GM21737 (cell line): ENCODE measurements around the gene L2HGDH.
A peak's percentile ranks its signal among the peaks of the same experiment; 100 is the strongest.

ENCODE experiments used
- ATAC-seq: cut with Tn5 transposase; IDR thresholded peaks from one replicate; pipeline ENCODE4 v1.9.1; 2021; ENCODE audit warnings: mild to moderate bottlenecking, moderate library complexity; ENCODE audit not compliant: unreplicated experiment

The L2HGDH gene

DNA sequence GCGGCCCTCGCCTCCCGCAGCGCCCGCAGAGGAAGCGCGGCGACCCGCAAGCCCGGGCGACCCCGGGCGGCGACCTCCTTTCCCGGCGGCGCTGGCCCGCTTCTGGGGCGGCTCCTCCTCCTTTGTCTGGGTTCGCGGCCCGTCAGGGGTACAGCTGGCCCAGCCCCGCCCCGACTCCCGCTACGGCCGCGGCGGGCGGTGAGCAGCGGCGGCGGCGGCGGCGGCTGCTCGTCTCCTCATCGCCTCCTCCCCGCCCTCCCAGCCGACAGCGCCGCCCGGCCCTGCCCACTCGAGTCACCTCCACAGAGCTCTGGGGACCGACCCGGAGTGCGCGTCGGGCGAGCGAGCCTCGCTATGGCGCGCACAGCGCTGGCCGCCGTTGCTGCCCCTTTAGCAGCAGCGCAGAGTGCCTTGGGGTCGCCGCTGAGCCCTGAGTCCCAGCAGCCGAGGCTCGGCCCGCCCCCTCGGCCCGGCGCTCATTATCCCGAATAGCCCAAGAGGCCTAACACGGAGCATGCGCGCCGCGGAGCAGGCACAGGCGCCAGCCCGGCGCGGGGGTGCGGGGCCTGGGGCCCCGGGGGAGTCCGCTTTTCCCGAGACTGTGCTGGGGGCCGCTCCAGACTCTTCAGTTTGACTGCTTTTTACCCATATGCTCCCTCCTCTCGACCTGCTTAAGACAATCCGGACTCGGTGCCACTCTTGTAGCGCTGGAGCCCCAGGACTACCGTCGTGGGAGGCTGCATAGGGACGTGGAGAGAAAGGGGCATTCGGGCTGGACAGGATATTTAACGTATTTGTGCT, 80.4 kb downstream of the L2HGDH start, which contains the start of gene SOS2:
Gene SOS2 (minus strand): TSS at position 104 of the 801 bp plus-strand sequence. CDS start 295 bp downstream, outside the sequence.
- peak; percentile 81 for ATAC-seq

GRCh38 chr14:50230701-50231474, 81.1 kb downstream of the L2HGDH start:
- ATAC-seq = peak; percentile 36

- ATAC-seq = no peak
Measured at GRCh38 chr14:50230401-50230700, 81.7 kb downstream of the L2HGDH start.

GRCh38 chr14:50229681-50230080, 82.3 kb downstream of the L2HGDH start:
- ATAC-seq = no peak

- no peak for ATAC-seq
Measured at GRCh38 chr14:50228313-50228712, 83.7 kb downstream of the L2HGDH start.

DNA sequence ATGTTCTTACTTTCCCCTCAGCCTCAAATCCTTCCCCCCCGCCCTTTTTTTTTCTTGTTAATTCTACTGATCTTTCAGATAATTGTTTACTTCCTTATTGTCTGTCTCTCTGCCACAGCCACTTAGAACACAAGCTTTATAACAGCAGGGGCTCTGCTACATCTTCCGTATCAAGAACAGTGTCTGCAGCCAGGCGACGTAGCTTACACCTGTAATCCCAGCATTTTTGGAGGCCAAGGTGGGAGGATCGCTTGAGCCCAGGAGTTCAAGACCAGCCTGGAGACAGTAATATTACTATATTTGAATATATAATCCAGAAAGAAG, 86.1 kb downstream of the L2HGDH start:
- no peak for ATAC-seq

DNA sequence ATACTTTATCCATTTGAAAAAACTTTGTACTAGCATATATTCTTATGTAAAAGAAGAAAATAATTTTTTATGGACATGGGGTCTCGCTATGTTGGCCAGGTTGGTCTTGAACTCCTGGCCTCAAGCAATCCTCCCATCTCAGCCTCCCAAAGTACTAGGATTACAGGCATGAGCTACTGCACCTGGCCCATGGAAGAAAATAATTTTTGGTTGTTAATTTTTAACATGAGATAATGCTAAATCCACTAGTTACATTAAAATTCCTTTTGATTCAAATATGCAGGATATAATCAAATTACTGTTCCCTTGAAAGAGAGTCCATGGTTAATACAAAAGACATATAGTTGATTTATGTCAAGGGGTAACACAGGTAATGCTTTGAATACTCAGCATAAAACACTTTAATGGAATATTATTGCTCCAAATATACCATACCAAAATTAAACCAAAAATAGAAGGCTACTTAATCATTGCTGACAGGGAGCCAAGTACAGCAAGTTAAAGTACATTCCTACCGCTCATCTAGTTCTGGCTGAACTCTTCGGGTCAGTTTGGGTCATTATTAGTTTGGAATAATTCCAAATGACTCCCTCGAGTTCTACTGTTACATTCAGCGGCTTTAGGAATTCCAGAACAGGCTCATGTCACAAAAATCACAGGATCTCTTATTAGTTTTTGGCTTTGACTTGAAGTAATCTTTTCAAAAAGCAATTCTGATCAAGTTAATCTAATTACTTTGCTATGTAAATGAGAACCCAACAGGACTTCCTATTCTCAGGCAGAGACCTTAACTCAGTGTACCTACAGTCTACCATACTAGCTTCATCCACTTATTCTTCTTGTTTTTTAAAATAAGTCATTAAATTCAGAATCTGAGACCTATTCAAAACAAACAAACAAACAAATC, 86.7 kb downstream of the L2HGDH start:
- no peak for ATAC-seq

DNA sequence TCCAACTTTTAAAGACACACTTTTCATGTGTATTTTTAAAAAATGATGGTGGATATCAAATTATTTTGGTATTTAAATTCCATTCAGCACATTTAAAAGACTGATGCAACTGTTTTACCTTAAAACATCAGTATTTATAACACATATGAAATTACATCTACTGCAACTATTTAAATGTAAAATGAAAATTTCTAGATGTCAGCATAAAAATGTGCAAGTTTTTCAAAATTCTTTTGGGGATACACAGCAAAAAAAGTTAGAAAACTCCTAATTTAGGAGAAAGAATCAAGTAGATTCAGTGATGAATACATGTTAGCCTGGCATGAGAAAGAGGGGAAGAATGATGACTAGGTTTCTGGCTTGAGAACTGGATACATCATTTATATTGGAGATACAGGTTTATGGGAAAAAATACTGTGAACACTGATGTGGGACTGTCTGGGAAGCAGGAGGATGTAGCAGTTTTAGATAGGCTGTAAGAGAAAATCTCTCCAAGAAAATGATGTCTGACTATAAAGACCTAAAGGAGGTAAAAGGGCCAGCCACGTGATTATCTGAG, 89.9 kb downstream of the L2HGDH start:
- ATAC-seq = no peak

DNA sequence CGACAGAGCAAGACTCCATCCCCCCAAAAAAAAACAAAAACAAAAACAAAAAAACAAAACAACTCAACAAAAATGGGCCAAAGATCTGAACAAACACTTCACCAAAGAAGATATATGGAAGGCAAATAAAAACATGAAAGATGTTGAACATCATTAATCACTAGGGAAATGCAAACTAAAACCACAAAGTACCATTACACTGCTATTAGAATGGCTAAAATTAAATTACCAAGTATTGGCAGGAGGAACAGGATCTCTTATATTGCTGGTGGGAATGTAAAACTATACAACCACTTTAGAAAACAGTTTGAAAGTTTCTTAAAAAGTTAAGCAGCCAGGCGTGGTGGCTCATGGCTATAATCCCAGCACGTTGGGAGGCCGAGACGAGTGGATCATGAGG, 93.5 kb downstream of the L2HGDH start:
- ATAC-seq = no peak

DNA sequence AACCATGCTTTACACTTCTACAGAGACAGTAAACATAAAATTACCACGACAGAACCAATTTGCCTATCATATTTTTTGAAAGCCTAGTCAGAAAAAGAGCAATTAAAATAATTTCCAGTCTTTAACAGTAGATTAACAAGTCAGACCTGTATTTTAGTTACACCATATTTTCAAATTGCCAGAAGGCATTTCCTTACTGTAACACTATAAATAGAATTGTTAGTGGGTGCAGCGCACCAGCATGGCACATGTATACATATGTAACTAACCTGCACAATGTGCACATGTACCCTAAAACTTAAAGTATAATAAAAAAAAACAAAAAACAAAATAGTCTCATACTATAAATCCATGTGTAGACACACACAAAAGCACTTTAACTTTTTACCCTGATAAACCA, 96.6 kb downstream of the L2HGDH start:
- no peak for ATAC-seq

GRCh38 chr14:50213795-50214194, 98.2 kb downstream of the L2HGDH start:
- ATAC-seq = no peak

DNA sequence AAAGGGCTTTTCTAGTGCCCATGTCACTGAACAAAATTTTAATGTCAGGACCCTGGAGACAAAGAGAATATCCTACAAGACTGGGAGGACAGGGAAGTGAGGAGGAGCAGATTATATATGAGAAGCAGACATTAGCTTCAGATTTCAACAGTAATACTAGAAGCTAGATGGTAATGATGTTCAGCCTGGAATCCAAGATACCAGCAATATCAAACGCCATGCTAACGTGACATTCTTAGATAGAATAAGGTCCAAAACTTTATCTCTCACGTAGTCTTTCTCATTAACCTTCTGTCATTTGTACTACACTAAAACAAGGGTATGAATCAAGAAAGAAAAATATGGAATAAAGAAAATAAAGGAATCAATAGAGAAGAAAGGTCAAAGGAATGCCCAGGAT, 99.3 kb downstream of the L2HGDH start:
- no peak for ATAC-seq

GRCh38 chr14:50210074-50210473, 102.0 kb downstream of the L2HGDH start:
- no peak for ATAC-seq

DNA sequence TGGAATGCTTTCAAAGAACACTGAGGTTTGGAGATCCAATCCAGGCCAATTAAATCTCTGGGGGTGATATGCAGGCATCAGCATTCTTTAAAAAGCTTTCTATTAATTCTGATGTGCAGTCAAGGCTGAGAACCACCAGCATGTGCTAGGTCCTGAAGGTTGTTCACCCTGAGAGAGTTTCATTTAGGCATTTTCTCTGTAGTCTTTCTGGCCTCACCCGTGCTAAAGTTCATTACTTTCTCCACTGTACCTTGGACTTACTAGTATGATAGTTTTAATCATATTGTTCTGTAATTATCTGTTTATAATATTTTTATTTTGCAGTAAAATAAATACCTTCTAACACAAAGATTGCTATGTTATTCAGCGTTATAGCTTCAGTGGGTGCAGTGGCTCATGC, 113.5 kb downstream of the L2HGDH start:
- ATAC-seq = no peak

DNA sequence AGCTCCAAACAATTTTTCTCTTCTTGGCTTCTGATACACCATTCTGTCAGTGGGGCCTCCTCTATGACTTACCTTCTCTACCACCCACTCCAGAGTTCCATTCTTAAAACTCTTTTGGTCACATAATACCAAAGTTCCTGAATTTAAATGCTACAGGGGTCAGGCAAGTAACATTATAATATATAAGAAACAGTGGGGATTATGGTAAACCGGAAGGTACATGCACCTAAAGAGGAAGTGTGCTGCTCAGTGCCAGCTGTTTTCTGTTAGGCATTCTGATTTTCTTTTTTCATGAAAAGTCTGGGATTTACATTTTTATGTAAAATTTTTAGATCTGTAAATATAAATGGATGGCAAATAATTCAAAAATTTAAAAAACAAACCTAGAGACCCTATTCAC, 120.5 kb downstream of the L2HGDH start:
- no peak for ATAC-seq
